RWPE2 (cell line): ENCODE data around the gene PDE3B.

ENCODE experiments used
- ATAC-seq: fragments of 200-7000 bp; cut with Tn5 transposase; 3 replicates; pipeline ENCODE4 v1.9.1; 2021; ENCODE audit warnings: low read depth
- DNase-seq: peaks from one replicate; pipeline ENCODE4 v3.0.0-alpha.2; 2020; ENCODE audit warnings: low spot score
- H3K27ac ChIP-seq: fragments of 450-650 bp; 2 replicates; pipeline ENCODE4 v1.5.1; 2017; ENCODE audit warnings: mild to moderate bottlenecking; ENCODE audit not compliant: poor library complexity, severe bottlenecking
- H3K27me3 ChIP-seq: fragments of 250-450 bp; sonication (Bioruptor Pico); 2 replicates; pipeline ENCODE4 v1.5.1; 2021; ENCODE audit warnings: mild to moderate bottlenecking, moderate library complexity; ENCODE audit not compliant: insufficient read depth, poor library complexity, severe bottlenecking
- H3K36me3 ChIP-seq: fragments of 250-450 bp; sonication (Bioruptor Pico); 2 replicates; pipeline ENCODE4 v1.5.1; 2020; ENCODE audit warnings: low read depth, mild to moderate bottlenecking, moderate library complexity
- H3K4me1 ChIP-seq: fragments of 250-450 bp; sonication (Bioruptor Pico); 2 replicates; pipeline ENCODE4 v1.5.1; 2021; ENCODE audit warnings: mild to moderate bottlenecking, moderate library complexity; ENCODE audit not compliant: insufficient read depth, poor library complexity, severe bottlenecking
- H3K4me3 ChIP-seq: fragments of 250-450 bp; sonication (Bioruptor Pico); 2 replicates; pipeline ENCODE4 v1.5.1; 2021; ENCODE audit warnings: mild to moderate bottlenecking, moderate library complexity; ENCODE audit not compliant: severe bottlenecking
- H3K9me3 ChIP-seq: fragments of 250-450 bp; sonication (Bioruptor Pico); 2 replicates; pipeline ENCODE4 v1.5.1; 2021; ENCODE audit warnings: mild to moderate bottlenecking, moderate library complexity; ENCODE audit not compliant: severe bottlenecking
- CTCF ChIP-seq: fragments of 450-650 bp; IDR thresholded peaks from one replicate; pipeline ENCODE4 v1.5.1; 2017; ENCODE audit warnings: mild to moderate bottlenecking, moderate library complexity; ENCODE audit not compliant: poor library complexity, severe bottlenecking

Gene PDE3B

GRCh38 chr11:14637868-14638409 lies 5.7 kb upstream of the PDE3B start:
- DNase-seq (no peak), ATAC-seq (no peak)
- H3K36me3 ChIP-seq: no peaks in the 10 kb centered on the region
- no peaks in the 10 kb centered on the region for H3K9me3 ChIP-seq
- no peak overlapping the region for H3K4me3 ChIP-seq
- H3K4me1 ChIP-seq: no peaks in the 10 kb centered on the region
- H3K27me3 ChIP-seq: peaks cover 64% of the 10 kb centered on the region
- TF ChIP-seq CTCF: no peak
- no peak overlapping the region for H3K27ac ChIP-seq

GRCh38 chr11:14638561-14638960 lies 5.0 kb upstream of the PDE3B start:
- Histone ChIP-seq H3K36me3 (no peaks in the 10 kb centered on the region), H3K4me1 (no peaks in the 10 kb centered on the region), H3K9me3 (no peaks in the 10 kb centered on the region), H3K4me3 (no peak overlapping the region), H3K27me3 (peaks cover 68% of the 10 kb centered on the region), H3K27ac (no peak overlapping the region)
- ATAC-seq: no peak
- TF ChIP-seq CTCF: no peak
- no peak for DNase-seq

GRCh38 chr11:14641801-14642200 lies 1.8 kb upstream of the PDE3B start:
- no peaks in the 10 kb centered on the region for H3K9me3 ChIP-seq
- H3K27me3 ChIP-seq: peaks cover 75% of the 10 kb centered on the region
- DNase-seq (no peak), ATAC-seq (no peak)
- no peaks in the 10 kb centered on the region for H3K36me3 ChIP-seq
- TF ChIP-seq CTCF: no peak
- no peaks in the 10 kb centered on the region for H3K4me1 ChIP-seq
- H3K4me3 ChIP-seq: no peak overlapping the region
- no peak overlapping the region for H3K27ac ChIP-seq

GRCh38 chr11:14642453-14642852 lies 1.2 kb upstream of the PDE3B start:
- Histone ChIP-seq H3K4me3 (no peak overlapping the region), H3K27me3 (peaks cover 75% of the 10 kb centered on the region), H3K36me3 (no peaks in the 10 kb centered on the region), H3K4me1 (no peaks in the 10 kb centered on the region), H3K27ac (no peak overlapping the region), H3K9me3 (no peaks in the 10 kb centered on the region)
- ATAC-seq (no peak), DNase-seq (no peak)
- TF ChIP-seq CTCF: no peak

- no peak for TF ChIP-seq CTCF
- Histone ChIP-seq H3K27ac (no peak overlapping the region), H3K4me3 (peak overlapping the region; percentile 49), H3K27me3 (peaks cover 77% of the 10 kb centered on the region), H3K36me3 (no peaks in the 10 kb centered on the region), H3K9me3 (no peaks in the 10 kb centered on the region), H3K4me1 (no peaks in the 10 kb centered on the region)
- no peak for DNase-seq
- no peak for ATAC-seq
Measured at GRCh38 chr11:14642873-14643696, 519 bp upstream of the PDE3B start.
